ENCODE measurements around the gene CPN2.
A peak's percentile ranks its signal among the peaks of the same experiment; 100 is the strongest.

DNA sequence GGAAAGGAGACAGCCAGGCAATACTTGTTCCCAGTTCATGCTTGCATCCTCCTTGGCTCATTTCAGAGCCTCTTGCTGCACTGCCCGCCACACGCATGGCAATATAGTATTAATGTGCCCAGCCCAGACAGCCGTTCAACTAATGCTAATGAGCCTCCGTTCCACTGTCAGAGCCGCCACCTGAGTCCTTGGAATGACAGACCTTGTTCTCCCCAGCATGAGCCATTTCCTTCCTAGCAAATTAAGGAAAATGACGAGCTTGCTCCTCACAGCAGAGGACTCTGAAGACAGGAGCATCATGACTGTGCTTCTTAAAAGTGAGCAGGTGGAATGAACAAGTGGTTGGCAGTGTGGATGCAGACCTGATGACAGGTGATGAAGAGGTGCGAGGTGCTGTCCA is 29.2 kb upstream of the CPN2 start:
- TF ChIP-seq, protein P1, sequence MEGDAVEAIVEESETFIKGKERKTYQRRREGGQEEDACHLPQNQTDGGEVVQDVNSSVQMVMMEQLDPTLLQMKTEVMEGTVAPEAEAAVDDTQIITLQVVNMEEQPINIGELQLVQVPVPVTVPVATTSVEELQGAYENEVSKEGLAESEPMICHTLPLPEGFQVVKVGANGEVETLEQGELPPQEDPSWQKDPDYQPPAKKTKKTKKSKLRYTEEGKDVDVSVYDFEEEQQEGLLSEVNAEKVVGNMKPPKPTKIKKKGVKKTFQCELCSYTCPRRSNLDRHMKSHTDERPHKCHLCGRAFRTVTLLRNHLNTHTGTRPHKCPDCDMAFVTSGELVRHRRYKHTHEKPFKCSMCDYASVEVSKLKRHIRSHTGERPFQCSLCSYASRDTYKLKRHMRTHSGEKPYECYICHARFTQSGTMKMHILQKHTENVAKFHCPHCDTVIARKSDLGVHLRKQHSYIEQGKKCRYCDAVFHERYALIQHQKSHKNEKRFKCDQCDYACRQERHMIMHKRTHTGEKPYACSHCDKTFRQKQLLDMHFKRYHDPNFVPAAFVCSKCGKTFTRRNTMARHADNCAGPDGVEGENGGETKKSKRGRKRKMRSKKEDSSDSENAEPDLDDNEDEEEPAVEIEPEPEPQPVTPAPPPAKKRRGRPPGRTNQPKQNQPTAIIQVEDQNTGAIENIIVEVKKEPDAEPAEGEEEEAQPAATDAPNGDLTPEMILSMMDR (IDR thresholded peaks at IDR 0.05; ENCODE audit: poor library complexity, severe bottlenecking), result no peak
- TF ChIP-seq, protein P2, sequence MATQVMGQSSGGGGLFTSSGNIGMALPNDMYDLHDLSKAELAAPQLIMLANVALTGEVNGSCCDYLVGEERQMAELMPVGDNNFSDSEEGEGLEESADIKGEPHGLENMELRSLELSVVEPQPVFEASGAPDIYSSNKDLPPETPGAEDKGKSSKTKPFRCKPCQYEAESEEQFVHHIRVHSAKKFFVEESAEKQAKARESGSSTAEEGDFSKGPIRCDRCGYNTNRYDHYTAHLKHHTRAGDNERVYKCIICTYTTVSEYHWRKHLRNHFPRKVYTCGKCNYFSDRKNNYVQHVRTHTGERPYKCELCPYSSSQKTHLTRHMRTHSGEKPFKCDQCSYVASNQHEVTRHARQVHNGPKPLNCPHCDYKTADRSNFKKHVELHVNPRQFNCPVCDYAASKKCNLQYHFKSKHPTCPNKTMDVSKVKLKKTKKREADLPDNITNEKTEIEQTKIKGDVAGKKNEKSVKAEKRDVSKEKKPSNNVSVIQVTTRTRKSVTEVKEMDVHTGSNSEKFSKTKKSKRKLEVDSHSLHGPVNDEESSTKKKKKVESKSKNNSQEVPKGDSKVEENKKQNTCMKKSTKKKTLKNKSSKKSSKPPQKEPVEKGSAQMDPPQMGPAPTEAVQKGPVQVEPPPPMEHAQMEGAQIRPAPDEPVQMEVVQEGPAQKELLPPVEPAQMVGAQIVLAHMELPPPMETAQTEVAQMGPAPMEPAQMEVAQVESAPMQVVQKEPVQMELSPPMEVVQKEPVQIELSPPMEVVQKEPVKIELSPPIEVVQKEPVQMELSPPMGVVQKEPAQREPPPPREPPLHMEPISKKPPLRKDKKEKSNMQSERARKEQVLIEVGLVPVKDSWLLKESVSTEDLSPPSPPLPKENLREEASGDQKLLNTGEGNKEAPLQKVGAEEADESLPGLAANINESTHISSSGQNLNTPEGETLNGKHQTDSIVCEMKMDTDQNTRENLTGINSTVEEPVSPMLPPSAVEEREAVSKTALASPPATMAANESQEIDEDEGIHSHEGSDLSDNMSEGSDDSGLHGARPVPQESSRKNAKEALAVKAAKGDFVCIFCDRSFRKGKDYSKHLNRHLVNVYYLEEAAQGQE (IDR thresholded peaks at IDR 0.05; ENCODE audit: borderline replicate concordance), result no peak
- TF ChIP-seq TAF1 (IDR thresholded peaks at IDR 0.05; ENCODE audit: low read depth) (no peak), EP300 (conservative IDR thresholded peaks at IDR 0.05; ENCODE audit: poor library complexity, severe bottlenecking) (peak; percentile 21), RAD21 (conservative IDR thresholded peaks at IDR 0.05) (no peak)
